Stomach (tissue), 4 donors: ENCODE measurements around the gene PLIN1.

Experiments
- POLR2AphosphoS5 ChIP-seq, 3 donors: sonication (generic); formaldehyde crosslinking; IDR thresholded peaks; one replicate each; pipeline ENCODE4 v1.6.1; 2016; ENCODE audit warnings: antibody characterized with exemption in 3 of 3
- TF ChIP-seq, protein P1 (sequence below), 7 experiments: fragments of 450-650 bp in 4 of 7; fragments of 200-600 bp in 3 of 7; sonication (generic) in 3 of 7; IDR thresholded peaks; one replicate each; pipeline ENCODE4 v1.5.1; 2016 to 2019; ENCODE audit warnings: antibody characterized with exemption in 7 of 7, control low read depth in 2 of 7, mild to moderate bottlenecking in 1 of 7

DNA sequence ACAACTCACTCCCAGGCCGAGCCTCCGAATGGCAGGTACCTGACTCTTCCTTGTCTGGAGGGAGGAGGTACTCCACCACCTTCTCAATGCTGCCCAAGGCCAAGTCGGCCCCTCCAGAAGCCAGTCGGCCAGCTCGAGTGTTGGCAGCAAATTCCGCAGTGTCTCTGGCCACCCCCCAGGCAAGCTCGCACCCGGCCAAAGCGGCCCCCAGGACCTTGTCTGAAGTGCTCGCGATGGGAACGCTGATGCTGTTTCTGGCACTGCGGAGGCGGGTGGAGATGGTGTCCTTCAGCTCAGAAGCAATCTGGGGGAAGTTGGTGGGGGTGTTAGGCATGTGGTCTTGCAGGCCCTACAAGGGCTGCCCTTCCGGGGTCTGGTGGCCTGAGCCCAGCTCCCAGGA lies 9.2 kb downstream of the PLIN1 start:
- TF ChIP-seq, protein P1, sequence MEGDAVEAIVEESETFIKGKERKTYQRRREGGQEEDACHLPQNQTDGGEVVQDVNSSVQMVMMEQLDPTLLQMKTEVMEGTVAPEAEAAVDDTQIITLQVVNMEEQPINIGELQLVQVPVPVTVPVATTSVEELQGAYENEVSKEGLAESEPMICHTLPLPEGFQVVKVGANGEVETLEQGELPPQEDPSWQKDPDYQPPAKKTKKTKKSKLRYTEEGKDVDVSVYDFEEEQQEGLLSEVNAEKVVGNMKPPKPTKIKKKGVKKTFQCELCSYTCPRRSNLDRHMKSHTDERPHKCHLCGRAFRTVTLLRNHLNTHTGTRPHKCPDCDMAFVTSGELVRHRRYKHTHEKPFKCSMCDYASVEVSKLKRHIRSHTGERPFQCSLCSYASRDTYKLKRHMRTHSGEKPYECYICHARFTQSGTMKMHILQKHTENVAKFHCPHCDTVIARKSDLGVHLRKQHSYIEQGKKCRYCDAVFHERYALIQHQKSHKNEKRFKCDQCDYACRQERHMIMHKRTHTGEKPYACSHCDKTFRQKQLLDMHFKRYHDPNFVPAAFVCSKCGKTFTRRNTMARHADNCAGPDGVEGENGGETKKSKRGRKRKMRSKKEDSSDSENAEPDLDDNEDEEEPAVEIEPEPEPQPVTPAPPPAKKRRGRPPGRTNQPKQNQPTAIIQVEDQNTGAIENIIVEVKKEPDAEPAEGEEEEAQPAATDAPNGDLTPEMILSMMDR (IDR thresholded peaks at IDR 0.05): no peak
- no peak for TF ChIP-seq POLR2AphosphoS5 (IDR thresholded peaks at IDR 0.05)
